Measurements from ENCODE around the gene RPLP2.

Gene RPLP2

GRCh38 chr11:860234-861104 is 50.7 kb downstream of the RPLP2 start:
- in situ Hi-C loops (cut with MboI; ENCODE audit: low sequenced_read_pairs) = loop anchor here (25.0 kb wide), 1 partner anchor 177 kb away; the partner anchor contains the start of gene MUC6

DNA sequence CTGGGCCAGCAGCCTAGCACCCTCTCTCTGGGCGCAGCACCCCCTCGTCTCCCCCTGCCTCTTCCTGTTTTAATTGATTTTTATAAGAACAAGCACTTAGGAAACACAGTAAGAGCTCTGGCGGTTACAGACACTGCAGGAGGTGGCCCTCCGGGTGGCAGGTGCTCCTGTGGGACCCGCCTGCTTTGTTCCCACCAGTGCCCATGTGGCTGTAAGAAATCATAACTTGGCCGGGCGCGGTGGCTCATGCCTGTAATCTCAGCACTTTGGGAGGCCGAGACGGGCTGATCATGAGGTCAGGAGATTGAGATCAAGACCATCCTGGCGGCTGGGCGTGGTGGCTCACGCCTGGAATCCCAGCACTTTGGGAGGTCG is 51.3 kb downstream of the RPLP2 start:
- in situ Hi-C loops (cut with MboI; ENCODE audit: low sequenced_read_pairs) = loop anchor here (25.0 kb wide), 1 partner anchor 176 kb away; the partner anchor contains the start of gene MUC6

DNA sequence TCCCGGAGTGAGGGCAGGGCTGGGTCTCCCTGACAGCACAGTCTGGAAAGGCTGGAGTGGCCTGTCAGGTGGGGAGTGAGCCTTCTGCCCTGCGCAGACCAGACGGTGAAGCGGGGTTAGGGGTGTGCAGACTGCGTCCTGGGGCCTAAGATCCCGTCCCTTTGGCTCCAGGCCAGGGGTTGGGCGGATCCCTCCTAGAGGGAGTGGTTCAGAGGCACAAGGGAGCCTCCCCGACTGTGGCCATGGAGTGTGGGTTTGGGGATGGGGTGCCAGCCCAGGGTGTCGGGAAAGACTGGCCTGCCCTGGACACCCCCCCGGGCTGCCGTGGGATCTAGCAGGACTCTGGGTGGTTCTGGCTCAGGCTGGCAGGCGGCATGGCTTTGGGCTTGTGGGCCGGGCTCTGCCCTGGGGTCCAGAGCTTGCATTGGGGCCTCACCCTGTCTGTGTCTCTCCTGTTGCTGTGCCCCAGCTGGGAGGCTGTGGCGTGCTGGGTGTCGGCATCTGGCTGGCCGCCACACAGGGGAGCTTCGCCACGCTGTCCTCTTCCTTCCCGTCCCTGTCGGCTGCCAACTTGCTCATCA is 52.4 kb downstream of the RPLP2 start:
- in situ Hi-C loops (cut with MboI; ENCODE audit: low sequenced_read_pairs) = loop anchor here (25.0 kb wide), 1 partner anchor 175 kb away; the partner anchor contains the start of gene MUC6

Measured in HL-60/S4 treated with retinoic acid at 250 ng/mL for 4 days and 3 days (cell line).